ENCODE data around the gene TROAP. TPM values are rescaled to one million over a fixed set of nuclear protein-coding genes. Genes with fewer than 3 reads are reported as not detected.
"Not testable (repeated sequence)": the region's sequence is repeated elsewhere in the genome, so short reads cannot be mapped to it uniquely, and the experiment has no call there.

The TROAP gene
- total and polyA plus RNA-seq, 2 experiments from 2014 or later, result 46.4 to 47.5 TPM

DNA sequence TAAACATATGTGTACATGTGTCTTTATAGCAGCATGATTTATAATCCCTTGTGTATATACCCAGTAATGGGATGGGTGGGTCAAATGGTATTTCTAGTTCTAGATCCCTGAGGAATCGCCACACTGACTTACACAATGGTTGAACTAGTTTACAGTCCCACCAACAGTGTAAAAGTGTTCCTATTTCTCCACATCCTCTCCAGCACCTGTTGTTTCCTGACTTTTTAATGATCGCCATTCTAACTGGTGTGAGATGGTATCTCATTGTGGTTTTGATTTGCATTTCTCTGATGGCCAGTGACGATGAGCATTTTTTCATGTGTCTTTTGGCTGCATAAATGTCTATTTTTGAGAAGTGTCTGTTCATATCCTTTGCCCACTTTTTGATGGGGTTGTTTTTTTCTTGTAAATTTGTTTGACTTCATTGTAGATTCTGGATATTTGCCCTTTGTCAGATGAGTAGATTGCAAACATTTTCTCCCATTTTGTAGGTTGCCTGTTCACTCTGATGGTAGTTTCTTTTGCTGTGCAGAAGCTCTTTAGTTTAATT, 12.5 kb upstream of the TROAP start:
- not testable (repeated sequence) for H3K27me3 ChIP-seq (ENCODE audit: insufficient read depth); H3K4me2 ChIP-seq; H3K4me3 ChIP-seq; H3F3A ChIP-seq (replicated peaks; ENCODE audit: low read depth); DNase-seq (ENCODE audit: low spot score); H3K27ac ChIP-seq (ENCODE audit: low read depth); ATAC-seq; H3K27me3 Mint-ChIP-seq (ENCODE audit: insufficient read depth, low read depth, poor library complexity); H3K9me2 ChIP-seq (ENCODE audit: insufficient read depth); H3K36me3 ChIP-seq (ENCODE audit: insufficient read depth); H2AFZ ChIP-seq; H3K79me2 ChIP-seq (replicated peaks; ENCODE audit: insufficient read depth); H3K4me3 Mint-ChIP-seq; H3K9me3 Mint-ChIP-seq; H3K36me3 Mint-ChIP-seq (ENCODE audit: low read depth); H3K4me1 ChIP-seq (ENCODE audit: insufficient read depth); H3K27ac Mint-ChIP-seq; H4K20me1 ChIP-seq (replicated peaks; ENCODE audit: insufficient read depth); H3K4me1 Mint-ChIP-seq

DNA sequence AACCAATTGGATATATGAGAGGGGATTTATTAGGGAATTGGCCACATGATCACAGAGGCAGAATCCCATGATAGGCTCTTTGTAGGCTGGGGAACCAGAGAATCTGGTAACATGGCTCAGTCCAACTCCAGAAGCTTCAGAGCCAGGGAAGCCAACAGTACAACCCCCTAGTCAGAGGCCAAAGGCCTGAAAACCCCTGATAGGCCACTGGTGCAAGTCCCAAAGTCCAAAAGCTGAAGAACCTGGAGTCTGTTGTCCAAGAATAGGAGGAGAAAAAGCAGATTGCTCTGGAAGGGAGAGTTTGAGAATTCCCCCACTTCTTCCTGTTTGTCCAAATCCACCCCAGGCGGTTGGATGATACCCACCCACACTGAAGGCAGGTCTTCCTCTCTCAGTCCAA, 8.2 kb upstream of the TROAP start:
- no peak overlapping the region for H3K4me3 Mint-ChIP-seq
- H3F3A ChIP-seq (replicated peaks; ENCODE audit: low read depth), result no peaks in the 10 kb centered on the region
- H2AFZ ChIP-seq, result no peak overlapping the region
- H3K9me3 Mint-ChIP-seq, result no peaks in the 10 kb centered on the region; the same call in 2 of the 3 replicates
- ATAC-seq (no peak), DNase-seq (ENCODE audit: low spot score) (no peak)
- H3K36me3 Mint-ChIP-seq (ENCODE audit: low read depth), result no peaks in the 10 kb centered on the region
- H3K4me1 Mint-ChIP-seq, result no peaks in the 10 kb centered on the region
- no peak overlapping the region for H3K4me3 ChIP-seq
- H3K4me2 ChIP-seq, result no peak overlapping the region
- H3K79me2 ChIP-seq (replicated peaks; ENCODE audit: insufficient read depth), result no peaks in the 10 kb centered on the region
- H3K4me1 ChIP-seq (ENCODE audit: insufficient read depth), result no peaks in the 10 kb centered on the region
- peaks cover 6% of the 10 kb centered on the region for H3K27me3 Mint-ChIP-seq (ENCODE audit: insufficient read depth, low read depth, poor library complexity)
- no peak overlapping the region for H3K27ac ChIP-seq (ENCODE audit: low read depth)
- H3K27me3 ChIP-seq (ENCODE audit: insufficient read depth), result 0 out of 2 replicates have a peak, but pooled peaks cover 5% of the 10 kb centered on the region
- H4K20me1 ChIP-seq (replicated peaks; ENCODE audit: insufficient read depth), result no peaks in the 10 kb centered on the region
- no peak overlapping the region for H3K27ac Mint-ChIP-seq
- H3K9me2 ChIP-seq (ENCODE audit: insufficient read depth), result no peaks in the 10 kb centered on the region
- H3K36me3 ChIP-seq (ENCODE audit: insufficient read depth), result no peaks in the 10 kb centered on the region
- no peak for TF ChIP-seq CREB1 (CRISPR knock-in tag; IDR thresholded peaks at IDR 0.05; ENCODE audit: low read depth)
- no peak for TF ChIP-seq ZNF331 (CRISPR knock-in tag; IDR thresholded peaks at IDR 0.05; ENCODE audit: low read depth)
- TF ChIP-seq, protein P1, sequence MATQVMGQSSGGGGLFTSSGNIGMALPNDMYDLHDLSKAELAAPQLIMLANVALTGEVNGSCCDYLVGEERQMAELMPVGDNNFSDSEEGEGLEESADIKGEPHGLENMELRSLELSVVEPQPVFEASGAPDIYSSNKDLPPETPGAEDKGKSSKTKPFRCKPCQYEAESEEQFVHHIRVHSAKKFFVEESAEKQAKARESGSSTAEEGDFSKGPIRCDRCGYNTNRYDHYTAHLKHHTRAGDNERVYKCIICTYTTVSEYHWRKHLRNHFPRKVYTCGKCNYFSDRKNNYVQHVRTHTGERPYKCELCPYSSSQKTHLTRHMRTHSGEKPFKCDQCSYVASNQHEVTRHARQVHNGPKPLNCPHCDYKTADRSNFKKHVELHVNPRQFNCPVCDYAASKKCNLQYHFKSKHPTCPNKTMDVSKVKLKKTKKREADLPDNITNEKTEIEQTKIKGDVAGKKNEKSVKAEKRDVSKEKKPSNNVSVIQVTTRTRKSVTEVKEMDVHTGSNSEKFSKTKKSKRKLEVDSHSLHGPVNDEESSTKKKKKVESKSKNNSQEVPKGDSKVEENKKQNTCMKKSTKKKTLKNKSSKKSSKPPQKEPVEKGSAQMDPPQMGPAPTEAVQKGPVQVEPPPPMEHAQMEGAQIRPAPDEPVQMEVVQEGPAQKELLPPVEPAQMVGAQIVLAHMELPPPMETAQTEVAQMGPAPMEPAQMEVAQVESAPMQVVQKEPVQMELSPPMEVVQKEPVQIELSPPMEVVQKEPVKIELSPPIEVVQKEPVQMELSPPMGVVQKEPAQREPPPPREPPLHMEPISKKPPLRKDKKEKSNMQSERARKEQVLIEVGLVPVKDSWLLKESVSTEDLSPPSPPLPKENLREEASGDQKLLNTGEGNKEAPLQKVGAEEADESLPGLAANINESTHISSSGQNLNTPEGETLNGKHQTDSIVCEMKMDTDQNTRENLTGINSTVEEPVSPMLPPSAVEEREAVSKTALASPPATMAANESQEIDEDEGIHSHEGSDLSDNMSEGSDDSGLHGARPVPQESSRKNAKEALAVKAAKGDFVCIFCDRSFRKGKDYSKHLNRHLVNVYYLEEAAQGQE (IDR thresholded peaks at IDR 0.05; ENCODE audit: unreplicated experiment), result no peak
- no peak for TF ChIP-seq POLR2AphosphoS5 (IDR thresholded peaks at IDR 0.05; ENCODE audit: low read depth)
- TF ChIP-seq, protein P2, sequence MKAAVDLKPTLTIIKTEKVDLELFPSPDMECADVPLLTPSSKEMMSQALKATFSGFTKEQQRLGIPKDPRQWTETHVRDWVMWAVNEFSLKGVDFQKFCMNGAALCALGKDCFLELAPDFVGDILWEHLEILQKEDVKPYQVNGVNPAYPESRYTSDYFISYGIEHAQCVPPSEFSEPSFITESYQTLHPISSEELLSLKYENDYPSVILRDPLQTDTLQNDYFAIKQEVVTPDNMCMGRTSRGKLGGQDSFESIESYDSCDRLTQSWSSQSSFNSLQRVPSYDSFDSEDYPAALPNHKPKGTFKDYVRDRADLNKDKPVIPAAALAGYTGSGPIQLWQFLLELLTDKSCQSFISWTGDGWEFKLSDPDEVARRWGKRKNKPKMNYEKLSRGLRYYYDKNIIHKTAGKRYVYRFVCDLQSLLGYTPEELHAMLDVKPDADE (IDR thresholded peaks at IDR 0.05), result no peak
- no peak for TF ChIP-seq NANOG (IDR thresholded peaks at IDR 0.05; ENCODE audit: borderline replicate concordance)
- TF ChIP-seq, protein P3, sequence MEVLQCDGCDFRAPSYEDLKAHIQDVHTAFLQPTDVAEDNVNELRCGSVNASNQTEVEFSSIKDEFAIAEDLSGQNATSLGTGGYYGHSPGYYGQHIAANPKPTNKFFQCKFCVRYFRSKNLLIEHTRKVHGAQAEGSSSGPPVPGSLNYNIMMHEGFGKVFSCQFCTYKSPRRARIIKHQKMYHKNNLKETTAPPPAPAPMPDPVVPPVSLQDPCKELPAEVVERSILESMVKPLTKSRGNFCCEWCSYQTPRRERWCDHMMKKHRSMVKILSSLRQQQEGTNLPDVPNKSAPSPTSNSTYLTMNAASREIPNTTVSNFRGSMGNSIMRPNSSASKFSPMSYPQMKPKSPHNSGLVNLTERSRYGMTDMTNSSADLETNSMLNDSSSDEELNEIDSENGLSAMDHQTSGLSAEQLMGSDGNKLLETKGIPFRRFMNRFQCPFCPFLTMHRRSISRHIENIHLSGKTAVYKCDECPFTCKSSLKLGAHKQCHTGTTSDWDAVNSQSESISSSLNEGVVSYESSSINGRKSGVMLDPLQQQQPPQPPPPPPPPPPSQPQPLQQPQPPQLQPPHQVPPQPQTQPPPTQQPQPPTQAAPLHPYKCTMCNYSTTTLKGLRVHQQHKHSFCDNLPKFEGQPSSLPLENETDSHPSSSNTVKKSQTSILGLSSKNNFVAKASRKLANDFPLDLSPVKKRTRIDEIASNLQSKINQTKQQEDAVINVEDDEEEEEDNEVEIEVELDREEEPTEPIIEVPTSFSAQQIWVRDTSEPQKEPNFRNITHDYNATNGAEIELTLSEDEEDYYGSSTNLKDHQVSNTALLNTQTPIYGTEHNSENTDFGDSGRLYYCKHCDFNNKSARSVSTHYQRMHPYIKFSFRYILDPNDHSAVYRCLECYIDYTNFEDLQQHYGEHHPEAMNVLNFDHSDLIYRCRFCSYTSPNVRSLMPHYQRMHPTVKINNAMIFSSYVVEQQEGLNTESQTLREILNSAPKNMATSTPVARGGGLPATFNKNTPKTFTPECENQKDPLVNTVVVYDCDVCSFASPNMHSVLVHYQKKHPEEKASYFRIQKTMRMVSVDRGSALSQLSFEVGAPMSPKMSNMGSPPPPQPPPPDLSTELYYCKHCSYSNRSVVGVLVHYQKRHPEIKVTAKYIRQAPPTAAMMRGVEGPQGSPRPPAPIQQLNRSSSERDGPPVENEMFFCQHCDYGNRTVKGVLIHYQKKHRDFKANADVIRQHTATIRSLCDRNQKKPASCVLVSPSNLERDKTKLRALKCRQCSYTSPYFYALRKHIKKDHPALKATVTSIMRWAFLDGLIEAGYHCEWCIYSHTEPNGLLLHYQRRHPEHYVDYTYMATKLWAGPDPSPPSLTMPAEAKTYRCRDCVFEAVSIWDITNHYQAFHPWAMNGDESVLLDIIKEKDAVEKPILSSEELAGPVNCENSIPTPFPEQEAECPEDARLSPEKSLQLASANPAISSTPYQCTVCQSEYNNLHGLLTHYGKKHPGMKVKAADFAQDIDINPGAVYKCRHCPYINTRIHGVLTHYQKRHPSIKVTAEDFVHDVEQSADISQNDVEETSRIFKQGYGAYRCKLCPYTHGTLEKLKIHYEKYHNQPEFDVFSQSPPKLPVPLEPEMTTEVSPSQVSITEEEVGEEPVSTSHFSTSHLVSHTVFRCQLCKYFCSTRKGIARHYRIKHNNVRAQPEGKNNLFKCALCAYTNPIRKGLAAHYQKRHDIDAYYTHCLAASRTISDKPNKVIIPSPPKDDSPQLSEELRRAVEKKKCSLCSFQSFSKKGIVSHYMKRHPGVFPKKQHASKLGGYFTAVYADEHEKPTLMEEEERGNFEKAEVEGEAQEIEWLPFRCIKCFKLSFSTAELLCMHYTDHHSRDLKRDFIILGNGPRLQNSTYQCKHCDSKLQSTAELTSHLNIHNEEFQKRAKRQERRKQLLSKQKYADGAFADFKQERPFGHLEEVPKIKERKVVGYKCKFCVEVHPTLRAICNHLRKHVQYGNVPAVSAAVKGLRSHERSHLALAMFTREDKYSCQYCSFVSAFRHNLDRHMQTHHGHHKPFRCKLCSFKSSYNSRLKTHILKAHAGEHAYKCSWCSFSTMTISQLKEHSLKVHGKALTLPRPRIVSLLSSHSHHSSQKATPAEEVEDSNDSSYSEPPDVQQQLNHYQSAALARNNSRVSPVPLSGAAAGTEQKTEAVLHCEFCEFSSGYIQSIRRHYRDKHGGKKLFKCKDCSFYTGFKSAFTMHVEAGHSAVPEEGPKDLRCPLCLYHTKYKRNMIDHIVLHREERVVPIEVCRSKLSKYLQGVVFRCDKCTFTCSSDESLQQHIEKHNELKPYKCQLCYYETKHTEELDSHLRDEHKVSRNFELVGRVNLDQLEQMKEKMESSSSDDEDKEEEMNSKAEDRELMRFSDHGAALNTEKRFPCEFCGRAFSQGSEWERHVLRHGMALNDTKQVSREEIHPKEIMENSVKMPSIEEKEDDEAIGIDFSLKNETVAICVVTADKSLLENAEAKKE (CRISPR knock-in tag; IDR thresholded peaks at IDR 0.05), result no peak
- no peak for TF ChIP-seq ZNF114 (CRISPR knock-in tag; IDR thresholded peaks at IDR 0.05)
- no peak for TF ChIP-seq EZH2phosphoT487 (IDR thresholded peaks at IDR 0.05; ENCODE audit: unreplicated experiment)
- TF ChIP-seq, protein P4, sequence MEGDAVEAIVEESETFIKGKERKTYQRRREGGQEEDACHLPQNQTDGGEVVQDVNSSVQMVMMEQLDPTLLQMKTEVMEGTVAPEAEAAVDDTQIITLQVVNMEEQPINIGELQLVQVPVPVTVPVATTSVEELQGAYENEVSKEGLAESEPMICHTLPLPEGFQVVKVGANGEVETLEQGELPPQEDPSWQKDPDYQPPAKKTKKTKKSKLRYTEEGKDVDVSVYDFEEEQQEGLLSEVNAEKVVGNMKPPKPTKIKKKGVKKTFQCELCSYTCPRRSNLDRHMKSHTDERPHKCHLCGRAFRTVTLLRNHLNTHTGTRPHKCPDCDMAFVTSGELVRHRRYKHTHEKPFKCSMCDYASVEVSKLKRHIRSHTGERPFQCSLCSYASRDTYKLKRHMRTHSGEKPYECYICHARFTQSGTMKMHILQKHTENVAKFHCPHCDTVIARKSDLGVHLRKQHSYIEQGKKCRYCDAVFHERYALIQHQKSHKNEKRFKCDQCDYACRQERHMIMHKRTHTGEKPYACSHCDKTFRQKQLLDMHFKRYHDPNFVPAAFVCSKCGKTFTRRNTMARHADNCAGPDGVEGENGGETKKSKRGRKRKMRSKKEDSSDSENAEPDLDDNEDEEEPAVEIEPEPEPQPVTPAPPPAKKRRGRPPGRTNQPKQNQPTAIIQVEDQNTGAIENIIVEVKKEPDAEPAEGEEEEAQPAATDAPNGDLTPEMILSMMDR (conservative IDR thresholded peaks at IDR 0.05; ENCODE audit: low read depth in 2 of 2), result no peak
